ENCODE results near the gene CASP6.

DNA sequence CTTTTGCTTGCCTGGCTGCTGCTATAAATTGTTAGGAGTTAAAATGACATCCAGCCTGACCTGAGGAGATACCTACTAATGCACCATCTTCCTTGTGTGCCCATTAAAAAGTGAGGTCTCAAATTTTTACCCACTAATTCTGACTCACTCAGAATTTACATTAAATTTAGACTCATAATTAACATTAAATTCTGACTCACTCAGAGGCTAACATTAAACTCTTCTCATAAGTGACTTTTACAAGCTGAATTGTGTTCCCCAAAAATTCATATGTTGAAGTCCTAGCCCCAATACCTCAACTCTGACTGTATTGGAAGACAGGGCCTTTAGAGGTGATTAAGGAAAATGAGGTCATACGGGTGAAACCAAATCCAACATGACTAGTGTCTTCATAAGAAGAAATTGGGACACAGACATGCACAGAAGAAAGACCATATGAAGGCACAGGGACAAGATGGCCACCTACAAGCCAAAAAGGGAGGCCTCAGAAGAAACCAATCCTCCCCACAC lies 11.8 kb downstream of the CASP6 start:
- TF ChIP-seq, protein P1, sequence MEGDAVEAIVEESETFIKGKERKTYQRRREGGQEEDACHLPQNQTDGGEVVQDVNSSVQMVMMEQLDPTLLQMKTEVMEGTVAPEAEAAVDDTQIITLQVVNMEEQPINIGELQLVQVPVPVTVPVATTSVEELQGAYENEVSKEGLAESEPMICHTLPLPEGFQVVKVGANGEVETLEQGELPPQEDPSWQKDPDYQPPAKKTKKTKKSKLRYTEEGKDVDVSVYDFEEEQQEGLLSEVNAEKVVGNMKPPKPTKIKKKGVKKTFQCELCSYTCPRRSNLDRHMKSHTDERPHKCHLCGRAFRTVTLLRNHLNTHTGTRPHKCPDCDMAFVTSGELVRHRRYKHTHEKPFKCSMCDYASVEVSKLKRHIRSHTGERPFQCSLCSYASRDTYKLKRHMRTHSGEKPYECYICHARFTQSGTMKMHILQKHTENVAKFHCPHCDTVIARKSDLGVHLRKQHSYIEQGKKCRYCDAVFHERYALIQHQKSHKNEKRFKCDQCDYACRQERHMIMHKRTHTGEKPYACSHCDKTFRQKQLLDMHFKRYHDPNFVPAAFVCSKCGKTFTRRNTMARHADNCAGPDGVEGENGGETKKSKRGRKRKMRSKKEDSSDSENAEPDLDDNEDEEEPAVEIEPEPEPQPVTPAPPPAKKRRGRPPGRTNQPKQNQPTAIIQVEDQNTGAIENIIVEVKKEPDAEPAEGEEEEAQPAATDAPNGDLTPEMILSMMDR (IDR thresholded peaks at IDR 0.05; ENCODE audit: insufficient read depth, low read length, poor library complexity, severe bottlenecking): no peak
- no peak for TF ChIP-seq EZH2phosphoT487 (conservative IDR thresholded peaks at IDR 0.05; ENCODE audit: low read length)
